ENCODE data around the gene FARP2.

DNA sequence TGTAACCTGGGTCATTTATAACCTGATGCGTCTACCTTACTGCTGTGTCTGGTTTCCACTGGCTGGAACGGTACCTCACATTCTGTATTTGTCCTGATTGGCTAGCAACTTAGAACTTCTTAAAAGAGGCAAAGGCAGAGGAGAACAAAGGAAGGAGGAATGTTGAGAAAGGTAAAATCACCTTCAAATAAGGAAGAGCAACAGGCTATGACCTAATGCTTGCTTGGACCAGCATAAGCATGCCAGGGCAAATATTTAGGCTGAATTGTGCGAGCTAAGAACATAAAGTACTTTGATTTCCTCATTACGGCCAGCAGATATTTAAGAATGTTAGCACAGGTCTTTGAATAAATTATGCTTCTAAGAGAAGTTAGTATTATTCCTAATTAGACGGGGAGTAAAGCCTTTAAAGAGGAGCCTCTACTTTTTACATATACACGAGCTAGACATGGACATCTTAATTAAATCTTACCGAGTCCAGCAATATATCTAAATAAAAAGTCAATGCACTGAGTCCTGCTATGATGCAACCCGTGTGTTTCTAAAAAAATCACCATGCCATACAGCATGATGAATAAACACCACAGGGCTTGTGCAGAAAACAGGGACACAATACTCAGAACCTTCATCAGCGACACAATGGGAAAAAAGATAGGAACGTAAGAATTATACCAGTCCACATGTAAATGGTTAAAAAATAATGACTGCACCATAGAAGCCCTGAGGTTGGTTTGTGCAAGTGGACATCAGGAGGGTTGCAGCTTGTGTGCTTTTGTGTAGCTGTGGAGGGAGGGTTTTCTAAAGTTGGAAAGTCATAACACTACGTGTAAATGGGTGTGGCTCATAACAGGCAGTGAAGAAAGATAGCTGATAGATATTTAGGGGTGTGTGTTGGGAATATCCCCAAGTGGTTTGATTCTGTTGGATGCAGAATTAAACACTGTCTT is 26.1 kb upstream of the FARP2 start:
- TF ChIP-seq PBX3 (CRISPR knock-in tag; IDR thresholded peaks at IDR 0.05) (no peak), CTCF (tag by site-specific recombination; IDR thresholded peaks at IDR 0.05) (no peak)

Measured in HEK293 (cell line).